HepG2 (cell line): ENCODE measurements around the gene CDC40.

Experiments used
- ATF7 ChIP-seq, 2 experiments: fragments of 450-650 bp in 1 of 2; sonication (generic) in 1 of 2; formaldehyde crosslinking in 1 of 2; IDR thresholded peaks; 2 replicates each; pipeline versions ENCODE4 v1.4.0 to v1.6.1; 2016 to 2020; ENCODE audit warnings: antibody characterized with exemption in 1 of 2, mild to moderate bottlenecking in 1 of 2, missing genetic modification reagents in 1 of 2
- CEBPB ChIP-seq: IDR thresholded peaks from 2 replicates; pipeline ENCODE4 v1.6.1; 2011; ENCODE audit warnings: low read depth, low read length, improper control_type of control experiment, borderline replicate concordance
- RNF2 ChIP-seq: fragments of 450-650 bp; conservative IDR thresholded peaks from 2 replicates; pipeline ENCODE4 v1.6.1; 2016; ENCODE audit warnings: low read depth
- SP4 ChIP-seq: sonication (generic); formaldehyde crosslinking; IDR thresholded peaks from 2 replicates; pipeline ENCODE4 v1.8.1; 2023; ENCODE audit warnings: mild to moderate bottlenecking, missing genetic modification reagents
- TGIF2 ChIP-seq: IDR thresholded peaks from 2 replicates; pipeline ENCODE4 v1.6.1; 2016; ENCODE audit warnings: control low read depth, missing compliant biosample characterization
- ZNF335 ChIP-seq: sonication (generic); formaldehyde crosslinking; IDR thresholded peaks from 2 replicates; pipeline ENCODE4 v1.4.0; 2020; ENCODE audit warnings: missing genetic modification reagents
- ZZZ3 ChIP-seq: sonication (generic); formaldehyde crosslinking; IDR thresholded peaks from 2 replicates; pipeline ENCODE4 v1.4.0; 2020; ENCODE audit warnings: missing genetic modification reagents, mild to moderate bottlenecking, borderline replicate concordance
- TF ChIP-seq, protein P1 (sequence below): sonication (generic); formaldehyde crosslinking; IDR thresholded peaks from 2 replicates; pipeline ENCODE4 v1.5.0; 2020; ENCODE audit warnings: mild to moderate bottlenecking, missing genetic modification reagents, moderate library complexity
- TF ChIP-seq, protein P2 (sequence below): sonication (generic); formaldehyde crosslinking; IDR thresholded peaks from 2 replicates; pipeline ENCODE4 v1.8.1; 2023; ENCODE audit warnings: mild to moderate bottlenecking, moderate library complexity, missing genetic modification reagents
- TF ChIP-seq, protein P3 (sequence below): sonication (generic); formaldehyde crosslinking; IDR thresholded peaks from 2 replicates; pipeline ENCODE4 v1.4.0; 2020; ENCODE audit warnings: missing genetic modification reagents

DNA sequence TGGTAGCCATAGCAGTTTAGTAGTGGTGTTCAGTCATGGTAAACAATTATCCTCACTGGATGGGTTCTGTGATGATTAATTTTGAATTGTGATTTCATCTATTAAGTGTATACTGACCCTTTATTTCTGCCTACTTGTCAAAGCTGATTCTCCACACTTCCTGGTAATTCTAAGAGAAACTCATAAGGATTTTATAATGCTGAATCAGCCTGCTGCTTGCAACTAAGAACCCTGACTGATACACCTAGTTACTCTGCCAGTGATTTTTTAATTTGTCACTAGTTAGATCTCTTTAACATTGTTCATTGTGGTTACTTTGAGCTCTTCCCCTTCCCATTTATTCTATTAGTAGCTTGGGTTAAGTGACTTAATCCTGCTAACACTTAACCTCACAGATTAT, 8.6 kb downstream of the CDC40 start:
- TF ChIP-seq, protein P1, sequence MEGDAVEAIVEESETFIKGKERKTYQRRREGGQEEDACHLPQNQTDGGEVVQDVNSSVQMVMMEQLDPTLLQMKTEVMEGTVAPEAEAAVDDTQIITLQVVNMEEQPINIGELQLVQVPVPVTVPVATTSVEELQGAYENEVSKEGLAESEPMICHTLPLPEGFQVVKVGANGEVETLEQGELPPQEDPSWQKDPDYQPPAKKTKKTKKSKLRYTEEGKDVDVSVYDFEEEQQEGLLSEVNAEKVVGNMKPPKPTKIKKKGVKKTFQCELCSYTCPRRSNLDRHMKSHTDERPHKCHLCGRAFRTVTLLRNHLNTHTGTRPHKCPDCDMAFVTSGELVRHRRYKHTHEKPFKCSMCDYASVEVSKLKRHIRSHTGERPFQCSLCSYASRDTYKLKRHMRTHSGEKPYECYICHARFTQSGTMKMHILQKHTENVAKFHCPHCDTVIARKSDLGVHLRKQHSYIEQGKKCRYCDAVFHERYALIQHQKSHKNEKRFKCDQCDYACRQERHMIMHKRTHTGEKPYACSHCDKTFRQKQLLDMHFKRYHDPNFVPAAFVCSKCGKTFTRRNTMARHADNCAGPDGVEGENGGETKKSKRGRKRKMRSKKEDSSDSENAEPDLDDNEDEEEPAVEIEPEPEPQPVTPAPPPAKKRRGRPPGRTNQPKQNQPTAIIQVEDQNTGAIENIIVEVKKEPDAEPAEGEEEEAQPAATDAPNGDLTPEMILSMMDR (CRISPR knock-in tag) = no peak
- TF ChIP-seq RNF2 = no peak
- TF ChIP-seq, protein P2, sequence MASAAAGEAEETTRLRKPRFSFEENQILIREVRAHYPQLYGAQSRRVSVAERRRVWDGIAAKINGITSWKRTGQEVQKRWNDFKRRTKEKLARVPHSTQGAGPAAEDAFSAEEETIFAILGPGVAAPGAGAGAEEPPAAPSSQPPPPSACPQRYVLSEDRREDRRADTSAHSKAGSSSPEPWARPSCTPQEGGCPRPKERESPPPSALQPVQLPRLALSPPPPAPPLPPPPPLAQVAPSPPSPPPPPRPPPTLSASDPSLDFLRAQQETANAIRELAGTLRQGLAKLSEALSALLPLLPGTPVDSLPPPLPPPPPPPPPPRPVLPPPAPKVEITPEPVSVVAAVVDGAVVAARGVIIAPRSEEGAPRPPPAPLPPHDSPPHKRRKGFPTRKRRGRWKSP (CRISPR knock-in tag) = no peak
- no peak for TF ChIP-seq TGIF2
- no peak for TF ChIP-seq ZNF335 (CRISPR knock-in tag)
- TF ChIP-seq CEBPB = no peak
- no peak for TF ChIP-seq SP4
- TF ChIP-seq ZZZ3 (CRISPR knock-in tag) = no peak
- no peak for TF ChIP-seq ATF7 (IDR thresholded peaks at IDR 0.05)
- TF ChIP-seq ATF7 (CRISPR knock-in tag; IDR thresholded peaks at IDR 0.05) = no peak
- TF ChIP-seq, protein P3, sequence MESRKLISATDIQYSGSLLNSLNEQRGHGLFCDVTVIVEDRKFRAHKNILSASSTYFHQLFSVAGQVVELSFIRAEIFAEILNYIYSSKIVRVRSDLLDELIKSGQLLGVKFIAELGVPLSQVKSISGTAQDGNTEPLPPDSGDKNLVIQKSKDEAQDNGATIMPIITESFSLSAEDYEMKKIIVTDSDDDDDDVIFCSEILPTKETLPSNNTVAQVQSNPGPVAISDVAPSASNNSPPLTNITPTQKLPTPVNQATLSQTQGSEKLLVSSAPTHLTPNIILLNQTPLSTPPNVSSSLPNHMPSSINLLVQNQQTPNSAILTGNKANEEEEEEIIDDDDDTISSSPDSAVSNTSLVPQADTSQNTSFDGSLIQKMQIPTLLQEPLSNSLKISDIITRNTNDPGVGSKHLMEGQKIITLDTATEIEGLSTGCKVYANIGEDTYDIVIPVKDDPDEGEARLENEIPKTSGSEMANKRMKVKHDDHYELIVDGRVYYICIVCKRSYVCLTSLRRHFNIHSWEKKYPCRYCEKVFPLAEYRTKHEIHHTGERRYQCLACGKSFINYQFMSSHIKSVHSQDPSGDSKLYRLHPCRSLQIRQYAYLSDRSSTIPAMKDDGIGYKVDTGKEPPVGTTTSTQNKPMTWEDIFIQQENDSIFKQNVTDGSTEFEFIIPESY = no peak
